ENCODE data around the gene TTC16. TPM values are rescaled to one million over a fixed set of nuclear protein-coding genes. Genes with fewer than 3 reads are reported as not detected.

Gene TTC16
- total and polyA plus RNA-seq, 2 experiments from 2014 or later, result not detected

GRCh38 chr9:127773981-127774380 is 58.1 kb downstream of the TTC16 start:
- WGBS (ENCODE audit: low lambda C conversion rate, missing lambda C conversion rate), result 89% methylated on average over 10 of the region's 10 CpGs

GRCh38 chr9:127776195-127776923 is 60.5 kb downstream of the TTC16 start:
- WGBS (ENCODE audit: low lambda C conversion rate, missing lambda C conversion rate), result 83% methylated on average over 14 of the region's 15 CpGs
- Histone ChIP-seq H3K4me1 (ENCODE audit: insufficient read depth) (no peaks in the 10 kb centered on the region), H3K36me3 (replicated peaks; ENCODE audit: insufficient read depth, low read depth) (no peaks in the 10 kb centered on the region), H3K4me2 (no peak overlapping the region), H2AFZ (no peak overlapping the region), H3K27me3 (no peaks in the 10 kb centered on the region), H4K20me1 (ENCODE audit: insufficient read depth, poor library complexity, severe bottlenecking) (no peaks in the 10 kb centered on the region), H3K27ac (no peak overlapping the region), H3K4me3 (no peak overlapping the region), H3K9me2 (replicated peaks; ENCODE audit: insufficient read depth) (no peaks in the 10 kb centered on the region), H3K79me2 (no peaks in the 10 kb centered on the region), H3K9me3 (ENCODE audit: low read depth) (no peaks in the 10 kb centered on the region)
- no peak for DNase-seq (ENCODE audit: low spot score)
- no peak for TF ChIP-seq EZH2 (IDR thresholded peaks at IDR 0.05; ENCODE audit: borderline replicate concordance)
- TF ChIP-seq EZH2phosphoT487 (IDR thresholded peaks at IDR 0.05; ENCODE audit: low read depth, severe bottlenecking, unreplicated experiment), result no peak
- TF ChIP-seq CTCF (IDR thresholded peaks at IDR 0.05; ENCODE audit: poor library complexity), result no peak

More at GRCh38 chr9:127773981-127774380, 58.1 kb downstream of the TTC16 start:
- no peaks in the 10 kb centered on the region for H3K9me2 ChIP-seq (replicated peaks; ENCODE audit: insufficient read depth)
- no peaks in the 10 kb centered on the region for H4K20me1 ChIP-seq (ENCODE audit: insufficient read depth, poor library complexity, severe bottlenecking)
- H3K4me3 ChIP-seq, result no peak overlapping the region
- no peaks in the 10 kb centered on the region for H3K79me2 ChIP-seq
- TF ChIP-seq EZH2phosphoT487 (IDR thresholded peaks at IDR 0.05; ENCODE audit: low read depth, severe bottlenecking, unreplicated experiment) (no peak), EZH2 (IDR thresholded peaks at IDR 0.05; ENCODE audit: borderline replicate concordance) (no peak), CTCF (IDR thresholded peaks at IDR 0.05; ENCODE audit: poor library complexity) (no peak)
- H3K4me2 ChIP-seq, result no peak overlapping the region
- DNase-seq (ENCODE audit: low spot score), result no peak
- H3K27me3 ChIP-seq, result no peaks in the 10 kb centered on the region
- H3K27ac ChIP-seq, result no peak overlapping the region
- no peaks in the 10 kb centered on the region for H3K4me1 ChIP-seq (ENCODE audit: insufficient read depth)
- H3K36me3 ChIP-seq (replicated peaks; ENCODE audit: insufficient read depth, low read depth), result no peaks in the 10 kb centered on the region
- H2AFZ ChIP-seq, result no peak overlapping the region
- no peaks in the 10 kb centered on the region for H3K9me3 ChIP-seq (ENCODE audit: low read depth)

GRCh38 chr9:127776924-127777289 is 61.0 kb downstream of the TTC16 start:
- no peaks in the 10 kb centered on the region for H3K9me3 ChIP-seq (ENCODE audit: low read depth)
- H3K4me2 ChIP-seq, result no peak overlapping the region
- no peak for DNase-seq (ENCODE audit: low spot score)
- H3K36me3 ChIP-seq (replicated peaks; ENCODE audit: insufficient read depth, low read depth), result no peaks in the 10 kb centered on the region
- H3K4me3 ChIP-seq, result no peak overlapping the region
- no peaks in the 10 kb centered on the region for H3K4me1 ChIP-seq (ENCODE audit: insufficient read depth)
- no peaks in the 10 kb centered on the region for H4K20me1 ChIP-seq (ENCODE audit: insufficient read depth, poor library complexity, severe bottlenecking)
- no peaks in the 10 kb centered on the region for H3K27me3 ChIP-seq
- no peak overlapping the region for H3K27ac ChIP-seq
- H2AFZ ChIP-seq, result no peak overlapping the region
- WGBS (ENCODE audit: low lambda C conversion rate, missing lambda C conversion rate), result 89% methylated on average over 5 of the region's 5 CpGs
- H3K9me2 ChIP-seq (replicated peaks; ENCODE audit: insufficient read depth), result no peaks in the 10 kb centered on the region
- TF ChIP-seq EZH2phosphoT487 (IDR thresholded peaks at IDR 0.05; ENCODE audit: low read depth, severe bottlenecking, unreplicated experiment), result no peak
- H3K79me2 ChIP-seq, result no peaks in the 10 kb centered on the region

GRCh38 chr9:127777368-127777980 is 61.6 kb downstream of the TTC16 start:
- Histone ChIP-seq H3K9me3 (ENCODE audit: low read depth) (no peaks in the 10 kb centered on the region), H3K4me1 (ENCODE audit: insufficient read depth) (no peaks in the 10 kb centered on the region), H3K27ac (no peak overlapping the region), H3K9me2 (replicated peaks; ENCODE audit: insufficient read depth) (no peaks in the 10 kb centered on the region), H3K4me2 (no peak overlapping the region), H3K27me3 (no peaks in the 10 kb centered on the region), H3K4me3 (no peak overlapping the region), H4K20me1 (ENCODE audit: insufficient read depth, poor library complexity, severe bottlenecking) (no peaks in the 10 kb centered on the region), H2AFZ (no peak overlapping the region), H3K36me3 (replicated peaks; ENCODE audit: insufficient read depth, low read depth) (no peaks in the 10 kb centered on the region), H3K79me2 (no peaks in the 10 kb centered on the region)
- WGBS (ENCODE audit: low lambda C conversion rate, missing lambda C conversion rate), result 94% methylated on average over 16 of the region's 18 CpGs
- no peak for TF ChIP-seq EZH2phosphoT487 (IDR thresholded peaks at IDR 0.05; ENCODE audit: low read depth, severe bottlenecking, unreplicated experiment)
- TF ChIP-seq EZH2 (IDR thresholded peaks at IDR 0.05; ENCODE audit: borderline replicate concordance), result no peak
- no peak for TF ChIP-seq CTCF (IDR thresholded peaks at IDR 0.05; ENCODE audit: poor library complexity)
- DNase-seq (ENCODE audit: low spot score), result no peak

Data from hepatocyte (in vitro differentiated cells).